Fibroblast of lung (primary cell): ENCODE results near the gene NEURL1.

Experiments
- EZH2 ChIP-seq: IDR thresholded peaks from 2 replicates; pipeline ENCODE4 v1.5.1; 2012; ENCODE audit warnings: low read length, control low read depth, mild to moderate bottlenecking; ENCODE audit errors: missing control alignments
- TF ChIP-seq, protein P1 (sequence below), 2 donors: IDR thresholded peaks in 1 of 2; conservative IDR thresholded peaks in 1 of 2; 1 replicate in 1 of 2; 2 replicates in 1 of 2; pipeline ENCODE4 v1.5.1; 2011 to 2012; ENCODE audit warnings: low read length in 2 of 2, control low read depth in 1 of 2, inconsistent platforms in 1 of 2, low read depth in 1 of 2, mild to moderate bottlenecking in 1 of 2

- TF ChIP-seq, protein P1, sequence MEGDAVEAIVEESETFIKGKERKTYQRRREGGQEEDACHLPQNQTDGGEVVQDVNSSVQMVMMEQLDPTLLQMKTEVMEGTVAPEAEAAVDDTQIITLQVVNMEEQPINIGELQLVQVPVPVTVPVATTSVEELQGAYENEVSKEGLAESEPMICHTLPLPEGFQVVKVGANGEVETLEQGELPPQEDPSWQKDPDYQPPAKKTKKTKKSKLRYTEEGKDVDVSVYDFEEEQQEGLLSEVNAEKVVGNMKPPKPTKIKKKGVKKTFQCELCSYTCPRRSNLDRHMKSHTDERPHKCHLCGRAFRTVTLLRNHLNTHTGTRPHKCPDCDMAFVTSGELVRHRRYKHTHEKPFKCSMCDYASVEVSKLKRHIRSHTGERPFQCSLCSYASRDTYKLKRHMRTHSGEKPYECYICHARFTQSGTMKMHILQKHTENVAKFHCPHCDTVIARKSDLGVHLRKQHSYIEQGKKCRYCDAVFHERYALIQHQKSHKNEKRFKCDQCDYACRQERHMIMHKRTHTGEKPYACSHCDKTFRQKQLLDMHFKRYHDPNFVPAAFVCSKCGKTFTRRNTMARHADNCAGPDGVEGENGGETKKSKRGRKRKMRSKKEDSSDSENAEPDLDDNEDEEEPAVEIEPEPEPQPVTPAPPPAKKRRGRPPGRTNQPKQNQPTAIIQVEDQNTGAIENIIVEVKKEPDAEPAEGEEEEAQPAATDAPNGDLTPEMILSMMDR (conservative IDR thresholded peaks at IDR 0.05 in 1 of 2, IDR thresholded peaks at IDR 0.05 in 1 of 2; ENCODE audit: low read depth in 1 of 2, low read length in 2 of 2), result no peak
- TF ChIP-seq EZH2, result no peak
Observed at GRCh38 chr10:103603382-103603781, 109.9 kb downstream of the NEURL1 start.
